HS-5 (cell line): ENCODE measurements around the gene TMEM178B.

Experiments
- DNase-seq: peaks from one replicate; pipeline ENCODE4 v3.0.0-alpha.2; 2012; ENCODE audit warnings: low read depth

TMEM178B gene

DNA sequence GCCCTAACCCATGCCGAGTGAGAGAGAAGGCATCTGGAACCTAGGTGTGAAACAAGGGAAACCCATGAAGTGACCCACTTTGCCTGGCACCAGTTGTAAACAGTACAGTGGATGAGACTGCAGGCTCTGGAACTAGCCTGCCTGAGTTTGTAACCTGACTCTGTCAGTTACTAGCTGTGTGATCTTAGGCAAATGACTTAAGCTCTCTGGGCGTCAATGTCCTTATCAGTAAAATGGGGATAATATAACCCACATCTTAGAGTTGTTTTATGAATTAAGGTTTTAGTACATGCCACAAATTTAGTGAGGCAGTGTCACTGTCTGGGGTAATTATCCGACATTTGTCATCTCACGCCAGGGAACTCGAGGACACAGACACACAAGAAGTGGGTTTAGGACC is 394.5 kb downstream of the TMEM178B start:
- no peak for DNase-seq

DNA sequence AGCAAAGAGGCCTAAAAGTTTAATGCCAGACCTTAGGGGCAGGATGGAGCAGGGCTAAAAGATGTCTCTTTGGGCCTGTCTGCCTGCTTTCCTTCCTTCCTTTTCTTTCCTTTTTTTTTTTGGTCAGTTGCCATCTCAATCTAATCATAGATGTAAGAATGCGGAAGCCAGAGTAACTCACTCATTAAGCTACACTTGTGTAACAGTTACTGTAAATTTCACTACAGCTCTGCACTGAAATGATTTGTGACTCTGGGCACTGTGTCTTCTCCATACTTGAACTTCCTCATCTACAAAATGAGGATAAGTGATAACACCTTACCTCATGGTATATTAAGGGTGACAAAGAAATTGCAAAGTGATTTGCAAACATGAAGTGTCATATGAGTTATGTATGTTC is 401.8 kb downstream of the TMEM178B start:
- DNase-seq, result no peak

DNA sequence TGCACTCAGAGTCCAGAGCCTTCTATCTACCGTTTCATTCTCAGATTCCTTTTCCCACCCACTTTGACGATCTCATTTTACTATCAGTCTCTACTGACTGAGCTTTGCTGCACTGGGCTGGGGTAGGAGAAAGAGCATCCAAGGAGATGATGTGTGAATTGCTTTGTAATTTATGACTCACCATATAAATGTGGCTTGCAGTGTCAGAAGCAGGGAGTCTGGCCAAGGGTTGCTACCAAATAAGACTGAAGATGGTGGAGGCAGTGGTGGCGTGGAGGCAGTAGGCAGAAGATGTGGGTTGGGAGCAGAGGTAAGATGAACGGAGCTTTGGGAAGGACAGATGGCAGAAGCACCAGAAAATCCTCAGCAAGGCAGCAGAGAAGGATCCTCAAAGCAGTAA is 404.0 kb downstream of the TMEM178B start:
- no peak for DNase-seq

DNA sequence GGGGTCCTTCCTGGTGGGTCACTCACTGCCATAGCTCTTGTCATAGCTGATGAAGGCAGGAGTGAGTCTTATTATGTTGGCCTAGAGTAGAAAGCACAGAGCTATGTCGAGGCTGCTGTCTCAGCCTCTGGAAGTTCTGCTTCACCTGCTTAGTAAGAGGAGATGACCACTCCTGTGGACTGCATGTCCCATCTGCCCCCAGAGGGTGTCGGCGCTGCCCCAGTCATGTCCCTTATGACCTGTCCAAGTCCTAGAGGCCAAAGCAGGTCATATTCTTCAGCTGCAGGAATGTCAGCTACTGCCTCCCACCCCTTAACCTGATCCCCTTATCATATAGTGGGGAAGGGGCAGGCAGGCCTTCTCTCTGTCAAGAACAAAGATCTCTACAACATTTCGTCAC is 405.0 kb downstream of the TMEM178B start:
- no peak for DNase-seq

DNA sequence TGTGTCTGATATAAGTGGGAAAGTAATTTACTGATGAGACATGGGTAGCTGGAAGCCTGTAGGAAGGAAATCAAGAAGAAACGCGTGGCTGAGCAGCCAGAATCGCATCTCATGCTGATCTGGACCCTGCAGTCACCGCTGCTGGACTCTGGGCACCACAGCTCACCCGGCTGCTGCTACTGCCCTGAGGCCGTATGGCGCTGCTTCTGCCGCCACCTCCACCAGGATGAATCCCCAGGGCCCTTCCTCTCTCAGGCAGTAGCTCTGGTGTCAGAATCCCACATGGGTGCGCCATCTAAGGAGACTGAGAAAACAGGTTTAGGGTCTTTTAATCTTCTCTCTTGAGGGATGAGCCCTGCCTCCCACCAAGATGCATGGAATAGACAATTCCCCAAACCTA is 407.1 kb downstream of the TMEM178B start:
- no peak for DNase-seq

DNA sequence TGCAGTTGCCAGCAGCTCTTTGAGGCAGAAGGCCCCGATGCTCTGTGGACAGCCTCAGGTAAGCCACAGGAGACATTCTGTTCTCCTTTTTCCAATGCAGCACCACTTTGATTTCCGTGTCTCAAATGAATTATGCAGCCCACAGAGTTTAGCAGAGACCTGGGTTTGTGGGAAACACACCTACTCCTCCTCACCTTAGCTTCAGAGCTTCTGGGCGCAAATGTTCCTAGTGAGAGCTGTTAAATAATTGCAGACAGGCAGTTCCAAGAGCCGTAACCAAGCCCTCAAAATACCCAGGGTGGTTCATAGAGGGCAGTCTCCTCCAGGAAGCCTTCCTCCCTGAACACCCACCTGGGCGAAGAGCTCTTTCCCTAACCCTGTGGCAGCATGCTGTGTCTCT is 408.1 kb downstream of the TMEM178B start:
- DNase-seq, result no peak

DNA sequence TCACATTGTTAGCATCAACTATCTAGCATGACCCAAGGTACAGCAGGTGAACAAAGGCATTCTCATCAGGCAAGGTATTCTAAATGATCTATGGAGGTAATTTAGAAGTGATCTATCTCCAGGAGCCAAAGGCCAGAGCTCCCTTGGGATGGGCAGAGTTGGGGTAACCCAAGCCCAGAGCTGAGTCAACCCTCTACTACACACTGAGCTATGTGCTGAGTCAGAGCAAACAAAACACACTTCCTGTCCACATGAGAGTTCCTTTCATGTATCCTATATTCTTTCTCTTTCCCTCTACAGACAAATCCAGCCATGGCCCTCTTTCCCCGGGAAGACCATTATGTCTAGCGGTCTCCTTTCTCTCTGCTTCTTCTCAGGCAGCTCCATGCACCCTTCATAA is 409.2 kb downstream of the TMEM178B start:
- no peak for DNase-seq

DNA sequence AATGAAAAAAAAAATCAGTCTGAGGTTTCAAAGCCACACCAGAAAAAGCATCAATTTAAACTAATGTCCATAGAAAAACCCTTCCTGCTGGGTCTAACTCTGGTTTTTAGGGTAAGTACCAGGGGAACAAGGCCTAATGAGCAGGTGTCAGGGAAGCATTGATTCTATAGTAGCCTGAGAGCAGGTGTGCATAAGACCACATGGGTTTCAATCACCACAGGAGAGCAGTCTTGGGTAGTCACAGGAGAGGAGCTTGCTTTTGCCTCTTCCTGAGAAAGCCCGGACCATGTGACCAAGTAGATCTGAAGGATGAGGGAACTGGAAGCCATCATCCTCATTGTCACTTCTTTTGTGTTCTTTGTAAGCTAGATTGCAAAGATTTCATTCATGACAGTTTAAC is 411.0 kb downstream of the TMEM178B start:
- DNase-seq, result no peak

DNA sequence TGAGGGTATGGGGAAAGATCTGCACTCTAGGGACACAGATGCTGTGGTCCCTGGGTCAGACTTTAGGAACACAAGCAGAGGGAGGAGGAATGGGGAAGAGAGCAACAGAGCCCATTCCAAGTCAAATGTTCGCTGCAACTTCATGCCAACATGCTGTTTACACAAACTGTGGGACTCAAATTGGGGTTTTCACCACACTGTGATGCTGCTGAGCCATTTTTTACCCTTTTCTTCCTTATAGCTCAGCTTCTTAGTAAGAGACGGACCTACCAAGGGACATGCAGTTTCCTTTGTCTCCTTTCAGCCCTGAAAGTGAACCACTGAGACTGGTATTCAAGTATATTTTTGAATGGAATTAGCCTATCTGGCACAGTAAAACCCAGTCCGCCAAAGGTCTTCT is 413.1 kb downstream of the TMEM178B start:
- DNase-seq, result no peak

DNA sequence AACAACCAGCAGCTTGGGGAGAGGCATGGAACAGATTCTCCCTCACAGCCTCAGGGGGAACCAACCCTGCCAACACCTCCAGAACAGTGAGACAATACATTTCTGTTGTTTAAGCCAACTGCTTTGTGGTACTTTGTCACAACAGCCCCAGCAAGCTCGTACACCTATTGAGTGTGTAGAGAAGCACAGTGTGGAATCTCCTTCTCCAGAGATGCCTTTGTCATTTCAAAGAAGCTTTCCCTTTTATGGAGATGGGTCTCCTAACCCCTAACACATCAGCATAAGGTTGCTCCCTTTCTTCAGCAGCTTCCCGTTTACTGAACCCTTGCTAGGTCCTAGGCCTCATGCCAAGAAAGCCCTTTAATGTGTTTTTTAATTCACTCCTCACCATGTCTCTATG is 416.6 kb downstream of the TMEM178B start:
- no peak for DNase-seq

DNA sequence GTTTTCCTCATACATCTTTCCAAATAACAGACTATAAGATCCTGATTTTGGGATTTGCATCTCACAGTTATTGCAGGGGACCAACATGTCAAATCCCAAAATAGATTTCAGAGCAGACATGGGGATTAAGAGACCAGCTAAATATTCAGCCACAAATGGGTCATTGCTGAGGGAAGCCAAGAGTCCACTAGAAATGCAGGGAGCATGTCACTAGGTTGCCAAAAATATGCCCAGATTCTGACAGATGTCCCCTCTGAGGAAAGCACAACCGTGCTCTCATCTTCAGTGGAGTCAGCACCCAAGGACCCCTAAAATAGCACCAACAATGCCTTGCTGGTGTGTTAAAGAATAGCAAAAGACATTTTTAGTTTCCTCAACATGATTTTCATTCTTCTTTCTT is 421.2 kb downstream of the TMEM178B start:
- DNase-seq, result no peak

DNA sequence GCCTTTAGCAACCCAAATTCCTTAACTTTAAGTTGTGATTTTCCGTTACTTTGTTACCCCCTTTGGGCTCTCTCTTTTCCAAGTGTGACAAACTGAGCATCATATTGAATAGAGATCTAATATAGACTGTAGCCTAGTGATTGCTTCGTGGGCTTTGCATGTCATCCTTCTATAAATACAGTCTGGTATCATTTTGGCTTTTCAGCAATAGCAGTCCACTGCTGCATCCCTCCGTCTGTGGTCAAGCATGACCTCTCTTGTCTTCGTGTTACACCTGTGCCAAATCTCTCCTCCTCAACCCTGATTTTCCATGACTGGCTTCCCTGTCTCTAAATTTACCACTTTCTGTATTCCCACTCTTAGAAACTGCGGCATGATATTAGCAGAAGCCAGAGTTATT is 423.5 kb downstream of the TMEM178B start:
- no peak for DNase-seq

DNA sequence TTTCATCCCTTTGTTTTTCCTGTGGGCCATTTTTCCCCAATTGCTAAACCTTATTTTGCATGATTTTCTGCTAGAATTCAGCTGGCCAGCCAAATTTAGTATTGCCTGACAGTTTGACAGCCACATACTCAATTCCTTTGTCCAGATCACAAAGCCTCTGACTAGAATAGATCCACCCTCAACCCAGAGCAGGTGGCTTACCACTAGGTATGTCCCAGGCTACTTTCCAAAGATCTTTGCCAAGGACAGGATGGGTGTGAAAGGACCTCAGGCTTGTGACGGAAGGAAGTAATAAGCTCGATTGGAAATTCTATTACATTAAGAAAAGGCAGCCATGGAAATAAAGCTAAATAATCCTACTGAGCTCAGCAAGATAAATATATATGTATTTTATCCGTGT is 426.7 kb downstream of the TMEM178B start:
- DNase-seq, result no peak

DNA sequence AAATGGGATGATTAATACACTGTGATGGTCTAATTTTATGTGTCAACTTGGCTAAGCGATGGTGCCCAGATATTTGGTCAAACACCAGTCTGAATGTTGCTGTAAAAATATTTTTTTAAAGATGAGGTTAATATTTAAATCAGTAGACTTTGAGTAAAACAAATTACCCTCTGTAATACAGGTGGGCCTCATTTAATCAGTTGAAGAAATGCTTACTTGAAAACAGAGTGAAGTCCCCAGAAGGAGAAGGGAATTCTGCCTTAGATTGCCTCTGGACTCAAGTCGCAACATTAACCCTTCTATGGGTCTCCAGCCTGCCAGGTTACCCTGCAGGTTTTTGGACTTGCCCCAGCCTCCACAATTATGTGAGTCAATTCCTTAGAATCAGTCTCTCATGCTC is 427.6 kb downstream of the TMEM178B start:
- no peak for DNase-seq

DNA sequence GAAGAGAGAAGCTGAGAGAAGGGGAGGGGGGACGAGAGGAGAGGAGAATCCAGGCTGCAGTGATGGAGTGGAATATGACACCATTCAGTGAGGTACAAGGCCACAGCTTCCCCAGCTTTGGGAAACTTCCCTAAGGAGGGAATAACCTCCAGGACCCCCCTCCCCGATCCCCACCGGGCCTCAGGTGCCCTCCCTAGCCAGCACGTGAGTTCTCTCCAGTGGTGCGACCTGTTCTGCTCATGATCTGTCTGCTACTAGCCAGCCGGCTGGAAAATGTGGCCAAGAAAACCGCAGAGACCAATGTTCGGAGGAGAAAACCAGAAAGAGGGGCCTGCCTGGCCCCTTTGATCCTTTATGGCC is 437.4 kb downstream of the TMEM178B start:
- no peak for DNase-seq

DNA sequence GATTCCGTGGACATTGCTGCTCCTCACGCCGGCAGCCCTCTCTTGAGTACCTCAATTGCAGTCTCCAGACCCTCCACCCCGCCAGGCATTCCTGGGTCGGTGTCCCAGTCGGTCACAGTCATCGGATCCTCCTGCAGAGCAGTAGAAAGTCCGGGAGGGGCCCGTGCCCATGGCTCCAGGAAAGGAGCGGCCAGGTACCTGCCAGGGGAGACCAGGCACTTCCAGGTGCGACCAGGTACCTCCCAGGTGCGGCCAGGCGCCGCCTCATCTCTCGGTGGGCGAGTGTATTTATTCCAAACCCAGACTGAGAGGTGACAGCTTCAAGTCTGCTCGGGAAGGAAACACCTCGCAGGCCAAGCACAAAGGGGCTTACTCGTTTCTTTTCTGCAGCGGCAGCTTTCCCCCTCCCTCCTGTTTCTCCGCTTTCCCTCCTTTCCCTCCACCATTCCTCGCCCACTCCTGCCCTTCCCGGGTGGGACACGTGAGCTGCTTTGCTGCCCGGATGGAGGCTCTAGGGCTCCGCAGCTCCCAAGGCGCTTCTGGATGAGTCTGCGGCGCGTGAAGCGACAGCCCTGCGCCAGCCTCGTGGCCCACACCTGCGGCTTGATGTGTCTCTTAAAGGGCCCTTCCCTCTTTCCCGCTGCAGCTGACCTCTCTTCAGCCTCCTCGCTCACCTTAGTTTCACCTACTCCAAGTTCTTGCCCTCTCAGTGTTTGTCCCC is 438.0 kb downstream of the TMEM178B start:
- no peak for DNase-seq

DNA sequence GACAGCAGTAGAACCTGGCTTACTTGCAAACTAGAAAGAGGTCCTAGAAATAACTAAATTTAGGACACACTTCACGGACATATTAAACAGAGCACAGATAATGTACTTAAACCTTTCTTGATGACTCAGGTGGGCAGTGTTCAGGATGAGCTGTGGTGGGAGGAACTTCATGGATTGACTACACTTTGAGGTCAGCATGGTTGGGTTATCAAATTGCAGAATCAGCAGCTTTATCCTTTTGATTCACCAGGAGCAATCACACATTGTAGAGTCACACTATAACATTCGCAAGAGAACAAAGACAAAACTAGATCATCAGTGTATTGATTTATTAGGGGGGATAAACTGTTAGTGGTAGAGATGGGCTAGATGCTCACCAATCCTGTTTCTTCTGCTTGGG is 438.7 kb downstream of the TMEM178B start:
- DNase-seq, result no peak

DNA sequence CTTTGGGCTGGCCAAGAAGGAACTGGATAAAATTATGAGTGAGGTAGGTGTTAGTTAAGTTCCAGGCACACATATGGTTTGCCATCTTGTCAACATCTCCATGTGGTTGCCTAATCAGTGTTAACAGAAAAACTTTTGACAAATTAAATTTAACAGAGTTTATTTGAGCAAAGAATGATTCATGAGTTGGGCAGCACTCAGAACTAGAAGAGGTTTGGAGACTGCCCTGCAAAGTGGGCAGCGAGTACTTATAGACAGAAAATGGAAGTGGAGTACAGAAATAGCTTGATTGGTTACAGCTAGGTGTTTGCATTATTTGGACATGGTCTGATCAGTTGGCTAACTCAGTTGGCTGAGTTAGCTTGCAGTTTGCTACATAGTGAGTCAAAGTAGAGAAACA is 439.9 kb downstream of the TMEM178B start:
- no peak for DNase-seq

DNA sequence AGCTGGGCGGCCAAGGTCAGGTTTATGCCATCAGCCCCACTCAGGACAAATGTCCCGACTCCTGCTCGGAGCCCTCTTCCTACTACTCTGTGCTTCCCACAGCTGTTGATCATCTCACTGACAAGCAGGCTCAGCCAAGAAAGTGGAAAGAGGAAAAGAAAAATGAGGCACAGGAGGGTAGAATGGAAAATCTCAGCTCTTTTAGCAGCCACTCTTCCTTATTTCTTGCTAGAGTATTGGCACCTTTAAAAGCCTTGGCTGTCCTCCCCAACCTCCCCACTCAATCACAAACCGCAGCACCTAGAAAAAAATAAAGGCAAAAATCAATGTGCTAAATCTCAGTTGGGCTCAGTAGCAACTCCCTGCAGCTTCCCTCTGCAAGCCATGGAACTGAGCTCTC is 442.1 kb downstream of the TMEM178B start:
- no peak for DNase-seq

DNA sequence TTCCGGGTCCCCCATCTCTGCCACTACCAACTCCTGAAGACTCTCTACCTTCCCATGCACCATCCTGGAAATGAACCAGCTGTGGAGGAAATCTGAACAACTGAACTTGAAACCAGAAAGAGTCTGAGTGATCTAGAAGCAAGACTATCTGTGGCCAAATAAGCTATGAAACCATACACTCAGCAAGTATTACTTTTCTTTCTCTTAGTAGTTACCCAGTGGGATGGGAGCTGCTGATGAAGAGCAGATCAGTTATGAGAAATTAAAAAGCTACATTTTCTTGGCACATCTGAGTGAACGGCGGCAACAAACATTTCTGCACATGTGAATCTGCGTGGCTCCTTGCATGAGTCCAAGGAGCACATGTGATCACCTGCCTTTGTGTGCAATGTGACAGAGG is 445.8 kb downstream of the TMEM178B start:
- no peak for DNase-seq

DNA sequence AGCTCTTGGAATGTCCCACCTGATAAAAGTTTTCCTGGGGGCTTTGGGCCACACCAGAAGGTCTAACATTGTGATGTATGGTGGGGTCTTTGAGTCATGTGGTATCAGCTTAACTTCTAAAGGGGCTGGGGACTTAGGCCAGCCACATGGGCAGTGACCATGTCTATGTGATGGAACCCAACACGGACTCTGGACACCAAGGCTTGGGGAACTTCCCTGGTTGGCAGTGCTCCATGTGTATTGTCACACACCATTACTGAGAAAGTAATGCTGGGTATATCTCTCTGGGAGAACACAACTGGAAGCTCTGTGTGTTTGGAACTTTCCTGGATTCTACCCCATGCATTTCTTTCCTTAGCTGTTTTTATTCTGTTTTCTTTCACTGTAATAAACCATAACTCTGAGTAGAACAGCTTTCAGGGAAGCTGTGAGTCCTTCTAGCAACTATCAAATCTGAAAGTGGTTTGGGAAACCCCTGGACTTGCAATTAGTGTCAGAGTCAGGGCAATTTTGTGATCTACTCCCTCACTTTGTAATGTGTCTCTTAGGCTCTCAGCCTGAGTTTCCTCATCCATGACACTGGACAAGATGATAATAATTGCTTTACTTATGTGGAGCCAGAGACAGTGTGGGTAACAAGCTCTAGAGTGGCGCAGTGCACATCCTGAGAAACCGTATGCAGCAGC is 448.9 kb downstream of the TMEM178B start:
- no peak for DNase-seq

DNA sequence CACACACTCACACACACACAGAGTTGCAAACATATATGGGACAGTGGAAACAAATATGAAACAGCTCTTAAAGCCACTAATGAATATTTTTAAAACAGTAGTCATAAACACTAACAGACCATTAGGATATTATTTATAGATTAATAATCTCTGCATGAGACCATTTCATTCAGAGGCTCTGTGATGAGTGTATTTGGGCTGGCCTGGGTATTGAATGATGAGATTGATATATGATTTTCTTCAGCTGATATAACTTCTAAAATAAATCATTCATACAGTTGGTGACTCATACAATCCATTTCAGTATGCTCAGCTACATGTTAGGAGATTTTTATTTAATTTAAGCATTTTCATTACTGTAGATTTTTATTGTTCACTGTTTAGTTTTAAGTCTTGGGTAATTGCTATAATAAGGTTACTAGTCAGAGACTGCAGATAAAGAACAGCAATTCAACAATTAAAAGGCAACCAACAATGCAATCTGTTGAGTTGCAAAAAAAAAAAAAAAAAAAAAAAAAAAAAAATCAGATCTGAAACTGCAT is 452.2 kb downstream of the TMEM178B start:
- no peak for DNase-seq

DNA sequence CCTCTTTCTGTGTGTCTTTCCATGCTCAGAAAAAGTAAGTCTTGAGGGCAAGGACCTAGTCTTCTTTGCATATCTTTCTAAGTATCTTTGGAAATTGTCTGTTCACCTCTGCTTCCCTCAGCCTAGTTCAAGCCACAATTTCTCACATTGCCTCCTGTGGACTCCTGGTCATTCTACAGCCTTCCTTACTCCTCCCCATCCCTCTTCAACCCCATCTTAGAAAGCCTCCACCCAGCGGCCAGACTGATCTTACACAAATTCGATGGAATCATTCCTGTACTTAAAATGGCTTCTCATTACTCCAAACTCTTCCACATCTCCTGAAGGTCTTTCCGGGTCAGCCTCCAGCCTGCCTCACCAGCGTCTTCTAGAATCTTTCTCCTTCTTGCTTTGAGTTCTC is 453.2 kb downstream of the TMEM178B start:
- no peak for DNase-seq

DNA sequence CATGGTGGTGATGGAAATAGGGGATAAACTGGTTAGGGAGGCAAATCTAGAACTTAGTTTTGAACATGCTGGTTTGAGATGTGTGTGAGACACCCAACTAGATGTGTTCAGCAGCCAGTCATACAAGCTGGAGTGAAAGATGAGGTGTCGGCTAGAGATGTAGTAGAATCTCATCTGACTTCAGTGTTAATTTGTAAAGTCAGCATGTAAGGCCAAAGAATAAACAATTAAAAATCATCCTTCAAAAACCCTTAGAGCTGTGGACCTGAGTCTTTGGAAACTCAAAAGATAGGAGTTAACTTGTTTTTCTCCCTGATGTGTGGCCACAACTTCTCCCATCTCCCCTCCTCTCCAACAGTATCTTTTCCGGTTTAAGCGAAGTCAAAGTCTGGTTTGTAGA is 454.5 kb downstream of the TMEM178B start:
- DNase-seq, result no peak
